Liver (tissue), 3 donors: ENCODE results near the gene ADAMTS2.

Experiments
- CTCF ChIP-seq: fragments of 150-350 bp; IDR thresholded peaks from 2 replicates; pipeline ENCODE4 v1.5.1; 2017; ENCODE audit warnings: improper control_type of control experiment, low read depth, low read length; ENCODE audit not compliant: missing input control
- GABPA ChIP-seq, 2 donors: IDR thresholded peaks in 1 of 2; conservative IDR thresholded peaks in 1 of 2; 2 replicates each; pipeline ENCODE4 v1.6.1; 2016; ENCODE audit warnings: antibody characterized with exemption in 2 of 2, mild to moderate bottlenecking in 1 of 2, moderate library complexity in 1 of 2
- JUND ChIP-seq, 2 donors: IDR thresholded peaks; 2 replicates each; pipeline ENCODE4 v1.6.1; 2016; ENCODE audit warnings: antibody characterized with exemption in 2 of 2
- NR2F2 ChIP-seq: IDR thresholded peaks from 2 replicates; pipeline ENCODE4 v1.6.1; 2016; ENCODE audit warnings: antibody characterized with exemption
- REST ChIP-seq: IDR thresholded peaks from 2 replicates; pipeline ENCODE4 v1.6.1; 2016; ENCODE audit warnings: antibody characterized with exemption, mild to moderate bottlenecking
- RXRA ChIP-seq, 2 donors: IDR thresholded peaks; 2 replicates each; pipeline ENCODE4 v1.6.1; 2017 to 2018; ENCODE audit warnings: antibody characterized with exemption in 2 of 2, mild to moderate bottlenecking in 1 of 2
- SP1 ChIP-seq: IDR thresholded peaks from 2 replicates; pipeline ENCODE4 v1.6.1; 2018; ENCODE audit warnings: antibody characterized with exemption, mild to moderate bottlenecking
- TAF1 ChIP-seq: conservative IDR thresholded peaks from 2 replicates; pipeline ENCODE4 v1.6.1; 2016; ENCODE audit warnings: antibody characterized with exemption, mild to moderate bottlenecking
- YY1 ChIP-seq: IDR thresholded peaks from 2 replicates; pipeline ENCODE4 v1.6.1; 2016; ENCODE audit warnings: antibody characterized with exemption, mild to moderate bottlenecking
- donor health status: healthy.
- donor health status: healthy.

GRCh38 chr5:179295778-179296149, 49.5 kb downstream of the ADAMTS2 start:
- TF ChIP-seq JUND (IDR thresholded peaks at IDR 0.05) (no peak), CTCF (no peak), TAF1 (no peak), SP1 (no peak), REST (no peak), YY1 (no peak), GABPA (IDR thresholded peaks at IDR 0.05 in 1 of 2, conservative IDR thresholded peaks at IDR 0.05 in 1 of 2) (no peak), NR2F2 (no peak), RXRA (IDR thresholded peaks at IDR 0.05) (no peak)
